Pulmonary artery endothelial cell (primary cell): Measurements from ENCODE around the gene SFXN2. TPM values are rescaled to one million over a fixed set of nuclear protein-coding genes. Genes with fewer than 3 reads are reported as not detected.
A peak's percentile ranks its signal among the peaks of the same experiment; 100 is the strongest.
"Not testable (repeated sequence)": the region's sequence is repeated elsewhere in the genome, so short reads cannot be mapped to it uniquely, and the experiment has no call there.

Source experiments
- DNase-seq: peaks from one replicate; pipeline ENCODE4 v3.0.0-alpha.2; 2011; ENCODE audit warnings: low read depth, low spot score
- total RNA-seq: library from RNA; depleted of rRNA; stranded (reverse); fragments of >200 nt; gene quantifications from 2 replicates; pipeline ENCODE4 v1.2.3, GENCODE V29; 2014

The SFXN2 gene
- total RNA-seq, 1 donor from 2014 or later = 14.1 TPM

- DNase-seq = peak; percentile 37
Observed at GRCh38 chr10:102752934-102753664, 38.7 kb downstream of the SFXN2 start.

- no peak for DNase-seq
Observed at GRCh38 chr10:102753718-102754117, 39.3 kb downstream of the SFXN2 start.

GRCh38 chr10:102757323-102757722, 42.9 kb downstream of the SFXN2 start:
- DNase-seq = no peak

GRCh38 chr10:102758240-102758932, 44.0 kb downstream of the SFXN2 start:
- no peak for DNase-seq

GRCh38 chr10:102758933-102759262, 44.5 kb downstream of the SFXN2 start:
- not testable (repeated sequence) for DNase-seq

- no peak for DNase-seq
Observed at GRCh38 chr10:102759497-102760210, 45.2 kb downstream of the SFXN2 start.

GRCh38 chr10:102761981-102762380, 47.5 kb downstream of the SFXN2 start:
- no peak for DNase-seq

- no peak for DNase-seq
Observed at GRCh38 chr10:102762401-102763015, 48.1 kb downstream of the SFXN2 start.

GRCh38 chr10:102763037-102763607, 48.7 kb downstream of the SFXN2 start:
- DNase-seq = no peak

- DNase-seq = no peak
Observed at GRCh38 chr10:102764470-102765161, 50.2 kb downstream of the SFXN2 start.

- no peak for DNase-seq
Observed at GRCh38 chr10:102765336-102765735, 50.9 kb downstream of the SFXN2 start.

GRCh38 chr10:102767428-102768160, 53.2 kb downstream of the SFXN2 start:
- no peak for DNase-seq

GRCh38 chr10:102769375-102770107, 55.1 kb downstream of the SFXN2 start:
- no peak for DNase-seq

GRCh38 chr10:102770108-102770482, 55.7 kb downstream of the SFXN2 start:
- no peak for DNase-seq

- DNase-seq = no peak
Observed at GRCh38 chr10:102770792-102771191, 56.4 kb downstream of the SFXN2 start.

GRCh38 chr10:102773320-102773719, 58.9 kb downstream of the SFXN2 start:
- no peak for DNase-seq

GRCh38 chr10:102773986-102774385, 59.5 kb downstream of the SFXN2 start:
- peak; percentile 47 for DNase-seq

- no peak for DNase-seq
Observed at GRCh38 chr10:102775201-102775934, 60.9 kb downstream of the SFXN2 start.
